ENCODE measurements around the gene GPRC5C. TPM values are rescaled to one million over a fixed set of nuclear protein-coding genes. Genes with fewer than 3 reads are reported as not detected.
A peak's percentile ranks its signal among the peaks of the same experiment; 100 is the strongest.

GPRC5C gene
- total and polyA plus RNA-seq, 2 of the 8 experiments (the other 6 are each of a cell fraction or from before 2014, with no cell fraction given) = 18.3 to 55.8 TPM

- TF ChIP-seq NRF1 (IDR thresholded peaks at IDR 0.05; ENCODE audit: low read depth, low read length) (no peak), SP4 (IDR thresholded peaks at IDR 0.05; ENCODE audit: low read length) (no peak), EZH2 (IDR thresholded peaks at IDR 0.05; ENCODE audit: low read depth, low read length, severe bottlenecking) (peak; percentile 35), TBP (IDR thresholded peaks at IDR 0.05; ENCODE audit: low read depth, low read length) (peak; percentile 65), CBX8 (IDR thresholded peaks at IDR 0.05; ENCODE audit: borderline replicate concordance, low read depth, low read length) (no peak), MAFK (IDR thresholded peaks at IDR 0.05; ENCODE audit: low read depth, low read length) (no peak), RBBP5 (IDR thresholded peaks at IDR 0.05; ENCODE audit: borderline replicate concordance, low read depth, low read length) (peak; percentile 84), SIN3A (conservative IDR thresholded peaks at IDR 0.05 in 1 of 2, IDR thresholded peaks at IDR 0.05 in 1 of 2; ENCODE audit: low read depth in 1 of 2, low read length in 2 of 2) (peak; percentile 46 to 72; a peak in 2 of 4 replicates), ZNF274 (IDR thresholded peaks at IDR 0.05; ENCODE audit: borderline replicate concordance, extremely low read depth, low read length) (no peak), SIX5 (IDR thresholded peaks at IDR 0.05; ENCODE audit: low read depth, low read length) (no peak), ATF3 (IDR thresholded peaks at IDR 0.05; ENCODE audit: insufficient read depth, low read depth, low read length) (no peak)
These were observed at the start of gene GPRC5C (continued) for GRCh38 chr17:74431568-74432423.
